Cardiac fibroblast (primary cell): Measurements from ENCODE around the gene PHTF2.
"Not testable (repeated sequence)": the region's sequence is repeated elsewhere in the genome, so short reads cannot be mapped to it uniquely, and the experiment has no call there.

Source experiments
- DNase-seq, 2 donors: peaks; one replicate each; pipeline versions ENCODE4 v3.0.0 to v3.0.0-alpha.2; 2010; ENCODE audit warnings: low read depth in 2 of 2
- H3K4me3 ChIP-seq, 2 donors: replicated peaks in 1 of 2; 1 replicate in 1 of 2; 2 replicates in 1 of 2; pipeline ENCODE4 v1.5.1; 2011; ENCODE audit warnings: low read depth in 2 of 2, low read length in 2 of 2, mild to moderate bottlenecking in 2 of 2, moderate library complexity in 1 of 2
- TF ChIP-seq, protein P1 (sequence below): IDR thresholded peaks from one replicate; pipeline ENCODE4 v1.5.1; 2011; ENCODE audit warnings: low read depth, mild to moderate bottlenecking, low read length, inconsistent platforms

Gene PHTF2

GRCh38 chr7:77866370-77866769 is 67.8 kb downstream of the PHTF2 start:
- TF ChIP-seq, protein P1, sequence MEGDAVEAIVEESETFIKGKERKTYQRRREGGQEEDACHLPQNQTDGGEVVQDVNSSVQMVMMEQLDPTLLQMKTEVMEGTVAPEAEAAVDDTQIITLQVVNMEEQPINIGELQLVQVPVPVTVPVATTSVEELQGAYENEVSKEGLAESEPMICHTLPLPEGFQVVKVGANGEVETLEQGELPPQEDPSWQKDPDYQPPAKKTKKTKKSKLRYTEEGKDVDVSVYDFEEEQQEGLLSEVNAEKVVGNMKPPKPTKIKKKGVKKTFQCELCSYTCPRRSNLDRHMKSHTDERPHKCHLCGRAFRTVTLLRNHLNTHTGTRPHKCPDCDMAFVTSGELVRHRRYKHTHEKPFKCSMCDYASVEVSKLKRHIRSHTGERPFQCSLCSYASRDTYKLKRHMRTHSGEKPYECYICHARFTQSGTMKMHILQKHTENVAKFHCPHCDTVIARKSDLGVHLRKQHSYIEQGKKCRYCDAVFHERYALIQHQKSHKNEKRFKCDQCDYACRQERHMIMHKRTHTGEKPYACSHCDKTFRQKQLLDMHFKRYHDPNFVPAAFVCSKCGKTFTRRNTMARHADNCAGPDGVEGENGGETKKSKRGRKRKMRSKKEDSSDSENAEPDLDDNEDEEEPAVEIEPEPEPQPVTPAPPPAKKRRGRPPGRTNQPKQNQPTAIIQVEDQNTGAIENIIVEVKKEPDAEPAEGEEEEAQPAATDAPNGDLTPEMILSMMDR = no peak
- DNase-seq = peak; percentile 13 to 19
- no peak overlapping the region for H3K4me3 ChIP-seq

DNA sequence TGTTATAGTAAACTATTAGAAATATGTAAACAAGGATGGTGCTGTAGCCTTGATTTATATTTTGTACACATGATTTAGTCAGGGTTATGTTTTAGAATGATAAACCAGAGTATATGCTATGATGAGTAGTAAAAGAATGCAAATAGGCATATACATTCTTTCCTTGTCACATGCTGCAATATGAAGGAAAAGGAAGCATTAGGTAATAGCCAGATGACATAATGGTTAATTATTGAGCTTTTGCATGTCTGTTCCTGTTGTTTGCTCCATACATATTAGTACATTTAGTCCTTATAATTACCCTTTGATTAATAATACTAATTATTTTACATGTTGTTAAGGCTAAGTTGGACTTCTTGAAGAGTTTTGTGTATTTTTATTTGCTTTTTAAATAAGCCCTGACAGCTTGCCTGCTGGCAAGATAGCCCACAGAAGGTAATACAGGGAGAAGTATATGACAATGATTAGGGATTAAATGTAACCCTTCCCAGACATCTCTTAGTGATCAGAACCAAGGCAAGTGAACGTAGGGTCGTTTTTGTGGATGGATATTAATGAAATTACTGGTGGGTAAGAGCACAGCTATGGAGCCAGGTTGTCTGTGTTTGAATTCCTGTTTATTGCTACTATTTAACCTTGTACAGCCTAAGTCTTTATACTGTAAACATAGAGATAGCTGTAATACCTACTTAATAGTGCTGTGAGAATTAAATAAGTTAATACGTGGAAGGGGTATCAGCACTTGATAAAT is 68.4 kb downstream of the PHTF2 start:
- peak; percentile 46 to 76 for DNase-seq
- TF ChIP-seq, protein P1 = no peak
- H3K4me3 ChIP-seq = no peak overlapping the region

GRCh38 chr7:77867537-77867865 is 68.9 kb downstream of the PHTF2 start:
- TF ChIP-seq, protein P1 = no peak
- DNase-seq = peak; percentile 11 to 17
- H3K4me3 ChIP-seq = no peak overlapping the region

- H3K4me3 ChIP-seq, DNase-seq: not testable (repeated sequence)
Measured at GRCh38 chr7:77872256-77872655, 73.7 kb downstream of the PHTF2 start.

DNA sequence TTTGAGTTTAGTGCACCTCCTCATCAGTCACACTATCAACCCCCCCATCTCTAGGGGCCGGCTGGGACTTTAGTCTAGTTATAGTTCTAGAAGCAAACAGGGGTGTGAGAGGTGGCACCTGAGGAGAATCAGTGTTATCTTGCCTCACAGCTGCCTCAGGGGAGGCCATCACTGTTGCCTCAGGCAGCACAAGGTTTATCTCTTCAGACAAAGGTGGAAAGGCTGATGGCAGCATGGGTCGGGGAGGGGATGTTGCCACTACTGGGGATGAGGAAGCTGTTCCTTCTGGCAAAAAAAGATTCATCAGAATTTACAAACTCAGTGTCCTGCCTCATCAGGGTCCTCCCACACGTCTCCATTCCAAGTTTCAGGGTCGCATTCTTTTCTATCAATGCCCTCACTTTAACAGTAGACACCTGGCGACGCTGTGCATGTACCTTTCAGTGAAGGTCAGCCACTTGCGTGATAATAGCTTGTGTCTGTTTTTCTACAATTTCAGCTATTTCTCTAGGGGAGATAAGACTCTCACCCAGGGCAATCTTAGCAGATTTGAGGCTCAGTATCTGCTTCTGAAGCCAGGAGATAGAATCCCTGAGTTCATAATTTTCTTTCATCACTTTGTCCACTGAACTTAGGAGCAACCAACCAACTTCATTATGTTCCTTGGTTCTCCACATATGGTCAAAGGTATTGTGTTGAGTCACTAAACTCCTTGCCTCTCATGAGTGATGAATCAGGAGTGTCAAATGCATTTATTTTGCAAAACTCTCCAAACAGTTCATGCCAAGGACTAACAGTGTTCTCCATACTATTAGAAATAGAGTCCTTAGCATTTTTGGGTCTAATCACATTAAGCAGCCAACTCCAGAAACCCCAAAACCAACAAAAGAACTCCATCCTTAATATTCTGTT is 75.1 kb downstream of the PHTF2 start:
- not testable (repeated sequence) for H3K4me3 ChIP-seq
- DNase-seq = peak in 1 of 2 donors; percentile 59

DNA sequence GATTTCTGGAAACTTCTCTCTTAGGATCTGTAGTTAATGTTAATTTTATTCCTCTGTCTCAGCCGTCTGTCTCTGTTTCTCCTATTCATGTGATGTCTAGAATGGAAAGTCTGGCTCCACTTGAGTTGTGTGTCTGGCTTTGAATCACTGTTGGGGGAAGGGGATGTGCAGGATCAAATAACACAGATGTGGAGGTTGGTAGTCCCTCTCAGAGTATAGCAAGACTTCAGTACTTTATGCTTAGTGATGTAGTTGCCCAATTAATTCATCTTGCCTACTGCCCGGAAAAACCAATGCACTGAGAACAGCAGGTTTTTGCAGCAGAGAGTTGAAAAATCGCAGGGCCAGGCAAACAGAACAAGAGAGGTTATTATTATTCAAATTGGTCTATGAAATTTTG is 79.2 kb downstream of the PHTF2 start:
- TF ChIP-seq, protein P1 = no peak

DNA sequence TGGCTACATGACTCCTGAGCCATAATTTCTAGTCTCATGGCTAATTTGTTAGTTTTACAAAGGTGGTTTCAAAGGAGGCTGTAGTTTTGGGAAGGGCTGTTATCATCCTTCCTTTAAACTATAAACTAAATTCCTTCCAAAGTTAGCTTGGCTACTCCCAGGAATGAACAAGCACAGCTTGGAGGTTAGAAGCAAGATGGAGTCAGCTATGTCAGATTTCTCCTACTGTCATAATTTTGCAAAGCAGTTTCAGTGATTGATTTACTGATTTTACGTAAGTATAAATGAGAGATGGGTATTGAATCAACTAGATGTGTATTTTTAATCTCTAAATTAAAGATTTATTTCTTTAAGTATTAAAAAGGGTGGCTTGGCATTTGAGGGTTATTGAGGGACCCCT is 79.9 kb downstream of the PHTF2 start:
- H3K4me3 ChIP-seq = no peak overlapping the region
- no peak for DNase-seq
- TF ChIP-seq, protein P1 = no peak

More for the DNA sequence above, 79.2 kb downstream of the PHTF2 start:
- DNase-seq = peak in 1 of 2 donors; percentile 20
- no peak overlapping the region for H3K4me3 ChIP-seq
